H1 (cell line): ENCODE data around the gene EDC3. TPM values are rescaled to one million over a fixed set of nuclear protein-coding genes. Genes with fewer than 3 reads are reported as not detected.
"Not testable (repeated sequence)": the region's sequence is repeated elsewhere in the genome, so short reads cannot be mapped to it uniquely, and the experiment has no call there.

Experiments
- CTCF ChIA-PET: fragments of 300-600 bp; sonication (Branson Sonifier 250); formaldehyde crosslinking; loops from one replicate; lab custom pipeline; 2021; ENCODE audit not compliant: partially characterized antibody; lab: Charles Lee
- POLR2A ChIA-PET: fragments of 300-600 bp; sonication (Branson Sonifier 250); formaldehyde crosslinking; loops from one replicate; lab custom pipeline; 2021; ENCODE audit warnings: inconsistent platforms; ENCODE audit not compliant: partially characterized antibody; lab: Charles Lee
- DNase-seq, 2 experiments: peaks; one replicate each; pipeline versions ENCODE4 v3.0.0 to v3.0.0-alpha.2; 2010 to 2022; ENCODE audit warnings: low spot score in 2 of 2, low read depth in 1 of 2, mixed read lengths in 1 of 2
- FAIRE-seq: peaks from 2 replicates; lab custom pipeline; 2011; peaks lifted over from hg19 to GRCh38; lab: Jason Lieb, UNC
- H2AFZ ChIP-seq: 2 replicates; pipeline ENCODE4 v1.8.1; 2012; ENCODE audit warnings: low read length, inconsistent platforms
- H2AK5ac ChIP-seq: 2 replicates; pipeline ENCODE4 v1.6.1; 2013; ENCODE audit warnings: low read depth, low read length
- H2BK120ac ChIP-seq: replicated peaks from 2 replicates; pipeline ENCODE3; 2013; ENCODE audit warnings: low read depth, low read length, inconsistent platforms
- H2BK12ac ChIP-seq: 2 replicates; pipeline ENCODE4 v1.6.1; 2013; ENCODE audit warnings: low read depth, low read length
- H2BK15ac ChIP-seq: 2 replicates; pipeline ENCODE4 v1.6.1; 2013; ENCODE audit warnings: low read length
- H2BK20ac ChIP-seq: 2 replicates; pipeline ENCODE4 v1.6.1; 2013; ENCODE audit warnings: low read length
- H2BK5ac ChIP-seq: 2 replicates; pipeline ENCODE4 v1.6.1; 2013; ENCODE audit warnings: low read depth, low read length
- H3K14ac ChIP-seq: 2 replicates; pipeline ENCODE4 v1.6.1; 2013; ENCODE audit warnings: inconsistent platforms; ENCODE audit not compliant: insufficient read length
- H3K18ac ChIP-seq: 2 replicates; pipeline ENCODE4 v1.6.1; 2013; ENCODE audit warnings: low read length; ENCODE audit errors: extremely low read depth
- H3K23ac ChIP-seq: 2 replicates; pipeline ENCODE4 v1.6.1; 2013; ENCODE audit warnings: inconsistent platforms; ENCODE audit not compliant: insufficient read length
- H3K23me2 ChIP-seq: 2 replicates; pipeline ENCODE4 v1.6.1; 2013; ENCODE audit warnings: low read depth, low read length
- H3K27ac ChIP-seq: 2 replicates; pipeline ENCODE4 v1.6.1; 2011; ENCODE audit warnings: low read depth, low read length, inconsistent platforms
- H3K27me3 ChIP-seq, 4 experiments: replicated peaks in 1 of 4; 1 replicate in 1 of 4; 2 replicates in 3 of 4; pipeline versions ENCODE4 v1.6.1 to v1.8.1; 2011 to 2013; ENCODE audit warnings: low read length in 3 of 4, mild to moderate bottlenecking in 3 of 4, inconsistent platforms in 2 of 4, mixed read lengths in 2 of 4, moderate library complexity in 1 of 4; ENCODE audit not compliant: control insufficient read depth in 3 of 4, insufficient read depth in 3 of 4; ENCODE audit errors: extremely low read depth in 1 of 4
- H3K36me3 ChIP-seq, 4 experiments: 2 replicates each; pipeline versions ENCODE4 v1.6.1 to v1.8.1; 2011 to 2013; ENCODE audit warnings: mild to moderate bottlenecking in 4 of 4, low read length in 3 of 4, moderate library complexity in 2 of 4, control low read depth in 1 of 4, inconsistent platforms in 1 of 4; ENCODE audit not compliant: insufficient read depth in 4 of 4, control insufficient read depth in 2 of 4
- H3K4ac ChIP-seq: replicated peaks from 2 replicates; pipeline ENCODE3; 2013; ENCODE audit warnings: low read length, low read depth, mixed read lengths, inconsistent platforms; ENCODE audit not compliant: insufficient read length
- H3K4me1 ChIP-seq, 4 experiments: replicated peaks in 1 of 4; 1 replicate in 1 of 4; 2 replicates in 3 of 4; pipeline versions ENCODE4 v1.6.1 to v1.8.1; 2011 to 2013; ENCODE audit warnings: low read length in 3 of 4, inconsistent platforms in 2 of 4, mixed read lengths in 1 of 4; ENCODE audit not compliant: insufficient read depth in 4 of 4, control insufficient read depth in 3 of 4
- H3K4me2 ChIP-seq, 2 experiments: 2 replicates each; pipeline versions ENCODE4 v1.6.1 to v1.8.1; 2011 to 2013; ENCODE audit warnings: low read depth in 2 of 2, low read length in 2 of 2, control low read depth in 1 of 2, inconsistent platforms in 1 of 2, mild to moderate bottlenecking in 1 of 2; ENCODE audit not compliant: insufficient read depth in 1 of 2
- H3K4me3 ChIP-seq, 4 experiments: fragments of 200-600, 300-600 bp in 1 of 4; sonication (generic), shearing (Covaris generic), sonication (Bioruptor Twin) in 1 of 4; 2 replicates each; pipeline versions ENCODE4 v1.5.1 to v1.8.1; 2011 to 2016; ENCODE audit warnings: low read length in 4 of 4, low read depth in 3 of 4, control low read depth in 2 of 4, inconsistent platforms in 2 of 4, mild to moderate bottlenecking in 2 of 4, mixed read lengths in 1 of 4, moderate library complexity in 1 of 4; ENCODE audit not compliant: insufficient read depth in 2 of 4; ENCODE audit errors: extremely low read depth in 1 of 4
- H3K56ac ChIP-seq: replicated peaks from 2 replicates; pipeline ENCODE3; 2013; ENCODE audit warnings: low read depth, mild to moderate bottlenecking, mixed read lengths, low read length, inconsistent platforms; ENCODE audit not compliant: insufficient read length
- H3K79me1 ChIP-seq: 2 replicates; pipeline ENCODE4 v1.6.1; 2013; ENCODE audit warnings: low read depth, low read length, control low read depth
- H3K79me2 ChIP-seq, 2 experiments: 2 replicates each; pipeline versions ENCODE4 v1.6.1 to v1.8.1; 2012 to 2013; ENCODE audit warnings: low read length in 2 of 2, mild to moderate bottlenecking in 2 of 2, inconsistent platforms in 1 of 2; ENCODE audit not compliant: insufficient read depth in 2 of 2, control insufficient read depth in 1 of 2
- H3K9ac ChIP-seq, 4 experiments: replicated peaks in 1 of 4; 1 replicate in 1 of 4; 2 replicates in 3 of 4; pipeline versions ENCODE4 v1.6.1 to v1.8.1; 2011 to 2013; ENCODE audit warnings: low read depth in 3 of 4, low read length in 3 of 4, control low read depth in 2 of 4, mild to moderate bottlenecking in 2 of 4, moderate library complexity in 2 of 4, inconsistent platforms in 1 of 4; ENCODE audit errors: extremely low read depth in 1 of 4
- H3K9me3 ChIP-seq, 2 experiments: 2 replicates each; pipeline versions ENCODE4 v1.6.1 to v1.8.1; 2012 to 2013; ENCODE audit warnings: mild to moderate bottlenecking in 2 of 2, moderate library complexity in 2 of 2, control low read depth in 1 of 2, inconsistent platforms in 1 of 2, low read depth in 1 of 2, low read length in 1 of 2, mixed read lengths in 1 of 2; ENCODE audit not compliant: insufficient read depth in 2 of 2
- H4K20me1 ChIP-seq, 2 experiments: replicated peaks in 1 of 2; 2 replicates each; pipeline versions ENCODE3 to v1.8.1; 2011 to 2013; ENCODE audit warnings: inconsistent platforms in 2 of 2, low read length in 2 of 2, mild to moderate bottlenecking in 1 of 2; ENCODE audit not compliant: insufficient read depth in 2 of 2, control insufficient read depth in 1 of 2
- H4K5ac ChIP-seq: 2 replicates; pipeline ENCODE4 v1.6.1; 2013; ENCODE audit warnings: low read length, low read depth, mixed read lengths, inconsistent platforms; ENCODE audit not compliant: insufficient read length
- H4K8ac ChIP-seq: 2 replicates; pipeline ENCODE4 v1.8.0; 2013; ENCODE audit warnings: mild to moderate bottlenecking, moderate library complexity, low read length, inconsistent platforms; ENCODE audit not compliant: insufficient read depth; ENCODE audit errors: extremely low read depth
- H4K91ac ChIP-seq: replicated peaks from 2 replicates; pipeline ENCODE3; 2013; ENCODE audit warnings: low read length, mixed read lengths, inconsistent platforms; ENCODE audit not compliant: insufficient read length
- WGBS, 2 experiments: shearing (Covaris generic) in 1 of 2; methylation state at CpG; one replicate each; pipeline versions ENCODE4 v1.1.6 to v1.1.7; 2013 to 2015; ENCODE audit warnings: low lambda C conversion rate in 2 of 2, mixed read lengths in 2 of 2, inconsistent platforms in 1 of 2, low coverage in 1 of 2, missing lambda C conversion rate in 1 of 2; ENCODE audit not compliant: insufficient replicate concordance in 2 of 2, insufficient coverage in 1 of 2, insufficient read length in 1 of 2; ENCODE audit errors: extremely low coverage in 1 of 2, missing lambda C conversion rate in 1 of 2; 5-methylcytosine and 5-hydroxymethylcytosine counted together
- polyA plus RNA-seq, 7 experiments: library from polyadenylated mRNA; depleted of rRNA in 3 of 7; stranded (reverse) in 5 of 7; unstranded in 2 of 7; fragments of >200 nt in 5 of 7; fragments of 200-250 nt in 2 of 7; gene quantifications; 1 replicate in 5 of 7; 2 replicates in 1 of 7; 4 replicates in 1 of 7; pipeline versions ENCODE4 v1.2.1 to v1.2.3, GENCODE V29; 2011 to 2013; ENCODE audit warnings: missing spikeins in 2 of 7, mixed read lengths in 2 of 7
- total RNA-seq: library from RNA; stranded (reverse); fragmentation: NEBNext Ultra II Directional; extraction: Animal tissue kit (Norgen Biotek cat#: 25700); gene quantifications from 2 replicates; pipeline ENCODE4 v1.2.1, GENCODE V29; 2021

EDC3 gene
- total and polyA plus RNA-seq, 2 of the 8 experiments (the other 6 are each of a cell fraction or from before 2014, with no cell fraction given): 45.0 to 50.8 TPM

GRCh38 chr15:74661280-74661679 lies 34.5 kb downstream of the EDC3 start:
- H3K56ac ChIP-seq, H2AK5ac ChIP-seq, DNase-seq, H2BK12ac ChIP-seq, H4K5ac ChIP-seq, H3K23me2 ChIP-seq, H3K14ac ChIP-seq, H3K4me3 ChIP-seq, POLR2A ChIA-PET, H3K9me3 ChIP-seq, H2BK120ac ChIP-seq, H2BK5ac ChIP-seq, H2BK20ac ChIP-seq, H4K91ac ChIP-seq, H4K20me1 ChIP-seq, H2BK15ac ChIP-seq, H3K23ac ChIP-seq, H3K4me2 ChIP-seq, H3K4ac ChIP-seq, H3K79me1 ChIP-seq, FAIRE-seq, H3K27ac ChIP-seq, H3K27me3 ChIP-seq, H3K4me1 ChIP-seq, H3K36me3 ChIP-seq, H3K18ac ChIP-seq, H3K9ac ChIP-seq, H4K8ac ChIP-seq, H2AFZ ChIP-seq: not testable (repeated sequence)
- WGBS, 2 experiments: 92% methylated on average over 8 of the region's 8 CpGs; no CpG with 5 or more reads in 1 of the 2 experiments
- H3K79me2 ChIP-seq: peaks cover 0 to 14% of the 10 kb centered on the region in 2 experiments; a peak in 1 of 4 replicates
- CTCF ChIA-PET: interaction anchor here (0.6 to 1.4 kb wide), 3 partner anchors 27 to 108 kb away, joined by 3 to 4 read pairs (median 3); no protein-coding TSS in a partner anchor
